H9 (cell line): ENCODE measurements around the gene ATG9B. TPM values are rescaled to one million over a fixed set of nuclear protein-coding genes. Genes with fewer than 3 reads are reported as not detected.

ENCODE experiments used
- DNase-seq: peaks from one replicate; pipeline ENCODE4 v3.0.0-alpha.2; 2017
- H2AFZ ChIP-seq: one replicate; pipeline ENCODE4 v1.6.1; 2013; ENCODE audit warnings: mild to moderate bottlenecking, low read length, control low read depth, moderate library complexity
- H2AK5ac ChIP-seq: 2 replicates; pipeline ENCODE4 v1.6.1; 2013; ENCODE audit warnings: low read length, control low read depth, mixed read lengths; ENCODE audit not compliant: insufficient read length
- H2BK120ac ChIP-seq: one replicate; pipeline ENCODE4 v1.6.1; 2013; ENCODE audit warnings: low read depth, mild to moderate bottlenecking, low read length, control low read depth, inconsistent platforms; ENCODE audit not compliant: poor library complexity, severe bottlenecking
- H2BK12ac ChIP-seq: 2 replicates; pipeline ENCODE4 v1.6.1; 2013; ENCODE audit warnings: low read length, control low read depth, mixed read lengths, low read depth; ENCODE audit not compliant: insufficient read length
- H2BK15ac ChIP-seq: 2 replicates; pipeline ENCODE4 v1.6.1; 2013; ENCODE audit warnings: low read depth, low read length, control low read depth
- H2BK20ac ChIP-seq: one replicate; pipeline ENCODE4 v1.6.1; 2013; ENCODE audit warnings: low read depth, mild to moderate bottlenecking, low read length, control low read depth, inconsistent platforms; ENCODE audit not compliant: poor library complexity, severe bottlenecking
- H2BK5ac ChIP-seq: 2 replicates; pipeline ENCODE4 v1.6.1; 2013; ENCODE audit warnings: low read length, control low read depth, mixed read lengths; ENCODE audit not compliant: insufficient read length
- H3K14ac ChIP-seq: 2 replicates; pipeline ENCODE4 v1.6.1; 2013; ENCODE audit warnings: low read length, control low read depth; ENCODE audit not compliant: insufficient read depth
- H3K18ac ChIP-seq: 2 replicates; pipeline ENCODE4 v1.6.1; 2013; ENCODE audit warnings: low read depth, mild to moderate bottlenecking, mixed read lengths, low read length, control low read depth; ENCODE audit not compliant: insufficient read length
- H3K23ac ChIP-seq: 2 replicates; pipeline ENCODE4 v1.6.1; 2013; ENCODE audit warnings: low read length, control low read depth, mixed read lengths, low read depth; ENCODE audit not compliant: insufficient read length
- H3K23me2 ChIP-seq: 2 replicates; pipeline ENCODE4 v1.6.1; 2013; ENCODE audit warnings: low read depth, mild to moderate bottlenecking, mixed read lengths, low read length, control low read depth; ENCODE audit not compliant: insufficient read length, poor library complexity, severe bottlenecking
- H3K27ac ChIP-seq: 2 replicates; pipeline ENCODE4 v1.5.1; 2013; ENCODE audit warnings: low read length, control low read depth, mixed read lengths, low read depth; ENCODE audit not compliant: insufficient read length
- H3K27me3 ChIP-seq: 2 replicates; pipeline ENCODE4 v1.6.1; 2013; ENCODE audit warnings: low read length, control low read depth, inconsistent platforms; ENCODE audit not compliant: insufficient read depth
- H3K4ac ChIP-seq: 2 replicates; pipeline ENCODE4 v1.6.1; 2013; ENCODE audit warnings: low read depth, mild to moderate bottlenecking, control low read depth, inconsistent platforms, low read length, moderate library complexity
- H3K4me1 ChIP-seq: 2 replicates; pipeline ENCODE4 v1.6.1; 2013; ENCODE audit warnings: low read length, control low read depth, inconsistent platforms; ENCODE audit not compliant: insufficient read depth
- H3K4me2 ChIP-seq: 2 replicates; pipeline ENCODE4 v1.6.1; 2013; ENCODE audit warnings: low read length, control low read depth, mixed read lengths; ENCODE audit not compliant: insufficient read length, insufficient read depth
- H3K56ac ChIP-seq: 2 replicates; pipeline ENCODE4 v1.6.1; 2013; ENCODE audit warnings: low read depth, mild to moderate bottlenecking, mixed read lengths, low read length, control low read depth; ENCODE audit not compliant: insufficient read length
- H3K79me1 ChIP-seq: 2 replicates; pipeline ENCODE4 v1.6.1; 2013; ENCODE audit warnings: low read depth, mild to moderate bottlenecking, moderate library complexity, low read length, control low read depth, inconsistent platforms; ENCODE audit not compliant: insufficient read depth, poor library complexity, severe bottlenecking
- H3K79me2 ChIP-seq: 2 replicates; pipeline ENCODE4 v1.6.1; 2013; ENCODE audit warnings: low read length, control low read depth, inconsistent platforms; ENCODE audit not compliant: insufficient read depth
- H3K9ac ChIP-seq: 2 replicates; pipeline ENCODE4 v1.6.1; 2013; ENCODE audit warnings: low read length, control low read depth, mixed read lengths; ENCODE audit not compliant: insufficient read length; ENCODE audit errors: extremely low read depth
- H3K9me3 ChIP-seq: one replicate; pipeline ENCODE4 v1.6.1; 2013; ENCODE audit warnings: low read depth, low read length, inconsistent platforms; ENCODE audit not compliant: control insufficient read depth
- H3T11ph ChIP-seq: one replicate; pipeline ENCODE4 v1.6.1; 2013; ENCODE audit warnings: mild to moderate bottlenecking, low read length, control low read depth, inconsistent platforms
- H4K20me1 ChIP-seq: one replicate; pipeline ENCODE4 v1.6.1; 2013; ENCODE audit not compliant: control insufficient read depth, insufficient read length, insufficient read depth
- H4K5ac ChIP-seq: 2 replicates; pipeline ENCODE4 v1.6.1; 2013; ENCODE audit warnings: low read depth, mild to moderate bottlenecking, mixed read lengths, low read length, control low read depth; ENCODE audit not compliant: insufficient read length
- H4K8ac ChIP-seq: replicated peaks from 2 replicates; pipeline ENCODE4 v1.6.1; 2013; ENCODE audit warnings: low read length, control low read depth, mixed read lengths, low read depth; ENCODE audit not compliant: insufficient read length
- H4K91ac ChIP-seq: 2 replicates; pipeline ENCODE4 v1.6.1; 2013; ENCODE audit warnings: low read depth, mild to moderate bottlenecking, moderate library complexity, mixed read lengths, low read length, control low read depth; ENCODE audit not compliant: insufficient read length
- H3K27ac Mint-ChIP-seq, 3 experiments: 2 replicates in 2 of 3; 3 replicates in 1 of 3; pipeline ENCODE4 v1.8.0; 2020 to 2021; ENCODE audit warnings: mixed read lengths in 3 of 3, mild to moderate bottlenecking in 1 of 3, moderate library complexity in 1 of 3
- H3K27me3 Mint-ChIP-seq: 2 replicates; pipeline ENCODE4 v1.8.0; 2021; ENCODE audit warnings: low read depth, mild to moderate bottlenecking, moderate library complexity, mixed read lengths
- H3K36me3 Mint-ChIP-seq, 3 experiments: 2 replicates in 2 of 3; 3 replicates in 1 of 3; pipeline ENCODE4 v1.8.0; 2020 to 2021; ENCODE audit warnings: low read depth in 3 of 3, mixed read lengths in 3 of 3; ENCODE audit not compliant: insufficient read depth in 1 of 3
- H3K4me1 Mint-ChIP-seq, 2 experiments: 2 replicates each; pipeline ENCODE4 v1.8.0; 2020; ENCODE audit warnings: mixed read lengths in 2 of 2
- H3K4me3 Mint-ChIP-seq, 2 experiments: 2 replicates in 1 of 2; 3 replicates in 1 of 2; pipeline ENCODE4 v1.8.0; 2020 to 2021; ENCODE audit warnings: mild to moderate bottlenecking in 2 of 2, mixed read lengths in 2 of 2, moderate library complexity in 1 of 2
- H3K9me3 Mint-ChIP-seq, 2 experiments: 2 replicates in 1 of 2; 3 replicates in 1 of 2; pipeline ENCODE4 v1.8.0; 2020; ENCODE audit warnings: mild to moderate bottlenecking in 2 of 2, mixed read lengths in 2 of 2, moderate library complexity in 1 of 2
- WGBS: extraction: QIAGEN DNeasy Blood & Tissue Kit; methylation state at CpG from one replicate; pipeline ENCODE4 v1.1.7; 2013; ENCODE audit warnings: missing lambda C conversion rate, low lambda C conversion rate, mixed read lengths; ENCODE audit not compliant: insufficient read length; ENCODE audit errors: extremely low coverage; 5-methylcytosine and 5-hydroxymethylcytosine counted together
- total RNA-seq: library from RNA; stranded (reverse); gene quantifications from 2 replicates; pipeline ENCODE4 v1.2.1, GENCODE V29; 2021
- TF ChIP-seq, protein P1 (sequence below): fragments of 200-600 bp; sonication (generic); conservative IDR thresholded peaks from 3 replicates; pipeline ENCODE4 v1.8.0; 2021; ENCODE audit warnings: antibody characterized with exemption, mild to moderate bottlenecking

ATG9B gene
- total RNA-seq, 1 experiment from 2014 or later: 1.5 TPM

DNA sequence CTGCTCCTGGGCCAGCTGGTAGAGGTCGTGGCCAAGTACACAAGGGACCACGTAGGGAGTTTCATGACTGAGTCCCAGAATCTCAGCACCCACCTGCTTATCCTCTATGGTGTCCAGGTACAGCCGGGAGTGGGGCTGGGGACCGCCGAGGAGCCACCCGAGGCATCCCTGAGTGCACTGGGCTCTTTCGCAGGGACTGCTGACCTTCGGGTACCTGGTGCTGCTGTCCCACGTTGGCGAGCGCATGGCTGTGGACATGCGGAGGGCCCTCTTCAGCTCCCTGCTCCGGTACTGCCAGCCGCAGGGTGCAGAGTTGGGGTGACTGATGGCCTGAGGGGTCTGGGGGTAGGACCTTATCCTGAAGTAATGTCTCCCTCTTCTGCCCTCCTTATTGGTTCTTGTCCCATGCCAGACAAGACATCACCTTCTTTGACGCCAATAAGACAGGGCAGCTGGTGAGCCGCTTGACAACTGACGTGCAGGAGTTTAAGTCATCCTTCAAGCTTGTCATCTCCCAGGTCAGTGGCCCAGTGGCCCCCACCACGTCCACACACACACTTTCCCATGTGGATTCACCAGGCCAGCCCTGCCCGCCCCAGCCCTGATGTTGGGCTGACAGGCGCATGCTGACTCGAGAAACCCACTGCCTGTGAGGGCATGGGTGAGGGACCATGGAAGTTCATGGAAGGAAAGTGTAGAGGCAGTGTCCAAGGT is 10.2 kb upstream of the ATG9B start:
- Histone ChIP-seq H3K14ac (no peak overlapping the region), H3K4me1 (no peaks in the 10 kb centered on the region), H3K79me1 (no peaks in the 10 kb centered on the region), H3K23ac (no peak overlapping the region), H2BK12ac (no peak overlapping the region), H3K27ac (no peak overlapping the region), H3K9me3 (no peaks in the 10 kb centered on the region), H2AFZ (no peak overlapping the region), H3T11ph (no peak overlapping the region), H2BK120ac (no peak overlapping the region), H2BK5ac (no peak overlapping the region), H3K27me3 (no peaks in the 10 kb centered on the region), H3K56ac (no peak overlapping the region), H3K4ac (no peak overlapping the region), H3K79me2 (no peaks in the 10 kb centered on the region), H4K8ac (no peak overlapping the region), H2BK15ac (no peak overlapping the region), H3K4me2 (no peak overlapping the region), H4K91ac (no peak overlapping the region), H4K5ac (no peak overlapping the region), H2BK20ac (no peak overlapping the region), H3K18ac (no peak overlapping the region), H3K9ac (no peak overlapping the region), H2AK5ac (no peak overlapping the region), H3K23me2 (no peaks in the 10 kb centered on the region), H4K20me1 (no peaks in the 10 kb centered on the region)
- no peaks in the 10 kb centered on the region for H3K9me3 Mint-ChIP-seq
- no CpG with 5 or more reads among the region's 21 CpGs for WGBS
- no peak for DNase-seq
- no peaks in the 10 kb centered on the region for H3K27me3 Mint-ChIP-seq
- TF ChIP-seq, protein P1, sequence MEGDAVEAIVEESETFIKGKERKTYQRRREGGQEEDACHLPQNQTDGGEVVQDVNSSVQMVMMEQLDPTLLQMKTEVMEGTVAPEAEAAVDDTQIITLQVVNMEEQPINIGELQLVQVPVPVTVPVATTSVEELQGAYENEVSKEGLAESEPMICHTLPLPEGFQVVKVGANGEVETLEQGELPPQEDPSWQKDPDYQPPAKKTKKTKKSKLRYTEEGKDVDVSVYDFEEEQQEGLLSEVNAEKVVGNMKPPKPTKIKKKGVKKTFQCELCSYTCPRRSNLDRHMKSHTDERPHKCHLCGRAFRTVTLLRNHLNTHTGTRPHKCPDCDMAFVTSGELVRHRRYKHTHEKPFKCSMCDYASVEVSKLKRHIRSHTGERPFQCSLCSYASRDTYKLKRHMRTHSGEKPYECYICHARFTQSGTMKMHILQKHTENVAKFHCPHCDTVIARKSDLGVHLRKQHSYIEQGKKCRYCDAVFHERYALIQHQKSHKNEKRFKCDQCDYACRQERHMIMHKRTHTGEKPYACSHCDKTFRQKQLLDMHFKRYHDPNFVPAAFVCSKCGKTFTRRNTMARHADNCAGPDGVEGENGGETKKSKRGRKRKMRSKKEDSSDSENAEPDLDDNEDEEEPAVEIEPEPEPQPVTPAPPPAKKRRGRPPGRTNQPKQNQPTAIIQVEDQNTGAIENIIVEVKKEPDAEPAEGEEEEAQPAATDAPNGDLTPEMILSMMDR: no peak
- no peak overlapping the region for H3K27ac Mint-ChIP-seq
- H3K36me3 Mint-ChIP-seq: peaks cover 0 to 8% (median 4%) of the 10 kb centered on the region in 3 experiments; a peak in 4 of 7 replicates
- peaks cover 2% of the 10 kb centered on the region in 2 experiments; a peak in 2 of 4 replicates for H3K4me1 Mint-ChIP-seq
- H3K4me3 Mint-ChIP-seq: no peak overlapping the region
